Stimulated activated CD8-positive, alpha-beta memory T cell treated with anti-CD3 and anti-CD28 coated beads, Interleukin-15, amount 100 ng/mL, for 4 hours (primary cell): ENCODE measurements around the gene GMDS.
"Not testable (repeated sequence)": the region's sequence is repeated elsewhere in the genome, so short reads cannot be mapped to it uniquely, and the experiment has no call there.

Experiments used
- DNase-seq, 2 donors: peaks; one replicate each; pipeline ENCODE4 v3.0.0-alpha.2; 2020; ENCODE audit warnings: low read depth in 2 of 2

GMDS gene

DNA sequence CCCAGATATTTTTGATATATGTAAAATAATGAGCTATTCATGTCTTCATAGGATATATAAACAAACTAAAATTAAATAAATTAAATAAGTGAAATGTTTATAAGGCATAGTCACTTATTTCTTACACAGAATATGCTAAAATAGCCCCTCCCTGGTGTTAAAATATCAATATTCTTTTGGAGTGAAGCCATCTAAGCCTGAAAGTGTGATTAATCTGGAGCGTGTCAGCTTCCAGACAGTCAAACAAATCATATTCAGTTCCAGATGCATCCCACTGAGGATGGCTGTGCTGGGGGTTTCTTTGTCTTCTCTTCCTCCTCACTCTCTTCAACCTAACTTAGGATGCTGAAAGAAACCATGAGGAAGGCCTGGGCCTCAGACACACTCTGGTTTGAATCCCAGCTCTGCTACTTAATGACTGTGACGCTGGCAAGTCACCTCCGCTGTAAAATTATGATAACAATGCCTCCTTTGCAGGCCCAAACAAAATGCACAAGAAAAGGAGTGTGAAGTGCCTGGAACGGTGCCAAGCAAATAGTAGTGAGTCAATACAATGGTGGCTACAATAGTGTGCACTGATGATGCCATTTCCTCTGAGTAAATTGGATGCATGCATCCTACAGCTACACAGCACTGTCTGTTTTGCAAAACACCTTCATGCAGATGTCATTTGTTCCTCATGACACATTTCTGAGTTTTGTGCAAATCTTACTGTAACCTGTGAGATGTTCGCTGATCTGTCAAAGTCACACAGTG is 474.3 kb downstream of the GMDS start:
- no peak for DNase-seq

DNA sequence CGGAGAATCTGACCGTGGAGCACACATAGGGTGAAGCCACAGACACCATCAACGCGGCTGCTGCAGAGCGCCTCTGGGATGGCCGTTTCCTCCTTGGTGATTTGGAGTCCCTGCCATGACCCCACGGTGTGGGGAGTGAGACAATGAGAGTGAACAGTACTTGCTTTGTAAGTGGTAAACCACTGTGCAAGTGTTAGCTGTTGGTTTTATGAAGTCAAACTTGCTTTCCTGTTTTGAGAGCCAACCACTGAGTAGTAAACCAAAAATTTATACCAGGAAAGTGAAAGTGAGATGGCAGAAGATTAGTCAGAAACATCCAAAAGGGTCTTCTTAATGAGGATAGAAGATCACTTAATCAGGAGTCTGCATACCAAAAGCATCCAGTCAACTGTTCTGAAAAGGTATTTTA is 475.0 kb downstream of the GMDS start:
- peak in 1 of 2 donors; percentile 7 for DNase-seq

DNA sequence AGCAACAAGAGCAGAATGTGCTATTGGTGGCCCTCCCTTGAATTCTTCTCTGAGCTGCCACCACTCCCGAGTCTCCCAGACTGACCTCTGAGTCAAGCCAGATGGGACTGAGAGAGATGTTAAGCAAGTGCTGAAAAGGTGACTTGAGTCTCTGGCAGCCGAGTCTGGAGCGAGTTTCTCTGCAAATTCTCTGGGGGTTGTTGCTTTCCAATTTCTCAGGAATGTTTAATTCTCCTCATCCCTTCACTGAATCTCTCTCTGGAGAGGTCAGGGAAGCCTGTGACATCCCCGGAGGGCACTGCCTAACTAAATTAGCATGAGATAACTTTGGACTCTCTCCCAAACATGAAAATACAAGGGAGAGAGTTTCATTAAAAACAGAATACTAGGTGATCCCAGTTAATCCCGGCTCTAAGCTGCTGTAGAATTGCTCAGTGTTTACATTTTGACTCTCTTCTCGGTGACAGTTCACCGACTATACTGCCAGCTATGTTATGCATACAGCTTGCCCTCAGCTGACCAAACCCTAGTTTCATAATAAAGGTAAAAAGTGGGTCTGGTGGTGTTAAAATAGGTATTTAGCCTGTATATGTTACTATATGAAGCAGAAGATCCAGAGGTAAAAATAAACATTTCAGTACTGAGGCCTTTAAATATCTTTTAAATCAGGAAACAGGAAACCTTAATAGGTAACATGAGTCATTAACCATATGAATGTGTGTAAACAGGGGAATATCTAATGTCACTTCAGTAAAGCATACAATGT is 477.7 kb downstream of the GMDS start:
- DNase-seq = no peak

DNA sequence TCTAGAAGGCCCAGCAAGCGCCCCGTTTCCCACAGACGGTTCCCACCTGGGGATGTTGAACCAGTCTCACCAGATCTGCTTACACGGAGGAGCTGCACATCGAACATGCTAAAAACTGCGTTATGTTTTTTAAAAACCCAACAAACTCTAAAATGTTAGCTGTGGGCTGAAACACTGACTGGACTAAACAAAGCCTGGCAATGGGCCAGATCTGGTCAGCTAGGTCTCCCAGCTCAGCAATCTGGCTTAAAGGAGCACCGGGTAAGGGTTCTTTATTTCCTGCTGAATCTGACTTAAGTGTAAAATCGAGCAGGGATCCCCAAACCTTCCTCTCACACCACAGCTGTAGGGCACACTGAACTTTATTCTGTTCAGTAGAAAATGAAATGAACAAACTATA is 478.8 kb downstream of the GMDS start:
- DNase-seq = no peak

DNA sequence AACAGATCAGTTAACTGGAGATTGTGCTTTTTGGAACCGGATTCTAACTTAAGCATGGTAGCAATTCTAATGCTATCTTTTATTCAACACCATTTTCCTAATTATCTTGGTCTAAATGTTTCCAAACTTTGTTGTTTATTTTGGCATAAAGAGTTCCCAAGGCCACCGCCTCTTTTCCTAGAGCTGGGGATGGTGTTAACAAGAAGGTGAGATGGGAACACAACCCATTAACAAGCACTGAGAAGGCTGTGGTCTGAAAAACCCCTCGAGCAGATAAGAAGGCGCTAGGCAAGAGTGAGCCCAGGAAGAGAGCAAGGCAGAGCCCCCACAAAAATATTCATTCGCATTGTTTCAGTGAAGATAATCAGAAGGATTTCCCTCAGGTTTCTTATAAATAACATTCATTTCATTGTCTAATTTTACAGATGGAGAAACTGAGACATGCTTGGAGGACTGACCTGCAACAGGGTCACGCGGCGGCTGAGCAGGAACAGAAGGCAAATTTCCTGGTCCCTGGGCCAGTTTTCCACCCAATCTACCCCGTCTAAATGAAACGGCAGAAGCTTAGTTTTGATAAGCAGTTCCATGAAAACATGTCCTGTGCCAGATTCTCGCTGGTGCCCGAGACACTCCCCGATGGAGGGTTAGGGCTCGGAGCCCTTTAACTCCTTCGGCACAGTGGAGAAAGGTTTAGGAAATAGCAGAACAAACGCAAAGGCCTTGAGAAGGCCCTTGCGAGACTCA is 480.1 kb downstream of the GMDS start:
- DNase-seq = no peak

DNA sequence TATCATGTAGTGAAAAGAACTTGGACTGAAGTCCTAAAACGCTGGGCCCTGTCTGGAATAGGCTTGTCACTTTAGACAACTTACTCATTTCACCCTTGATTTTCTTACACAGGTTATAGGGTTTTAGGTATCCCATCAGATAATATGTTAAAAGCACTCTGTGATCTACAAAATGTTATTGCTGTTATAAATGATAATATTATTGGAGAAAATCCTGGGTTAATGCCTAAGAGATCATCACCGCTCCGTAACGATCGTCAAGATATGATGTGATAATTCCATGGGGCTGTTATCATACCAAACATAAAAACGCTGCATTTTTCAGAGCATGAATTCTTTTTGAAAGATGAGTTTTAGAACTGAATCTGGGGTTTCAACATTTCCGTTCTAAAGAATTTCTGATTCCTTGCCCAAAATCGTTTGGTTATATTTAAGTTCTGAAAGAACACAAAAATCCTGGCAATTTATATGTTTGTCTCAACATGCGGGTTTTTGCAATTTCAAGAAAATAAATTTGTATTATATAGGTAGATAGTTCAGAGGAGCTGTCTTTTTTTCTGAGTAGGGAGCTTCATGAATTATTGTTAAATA is 480.9 kb downstream of the GMDS start:
- DNase-seq = no peak

DNA sequence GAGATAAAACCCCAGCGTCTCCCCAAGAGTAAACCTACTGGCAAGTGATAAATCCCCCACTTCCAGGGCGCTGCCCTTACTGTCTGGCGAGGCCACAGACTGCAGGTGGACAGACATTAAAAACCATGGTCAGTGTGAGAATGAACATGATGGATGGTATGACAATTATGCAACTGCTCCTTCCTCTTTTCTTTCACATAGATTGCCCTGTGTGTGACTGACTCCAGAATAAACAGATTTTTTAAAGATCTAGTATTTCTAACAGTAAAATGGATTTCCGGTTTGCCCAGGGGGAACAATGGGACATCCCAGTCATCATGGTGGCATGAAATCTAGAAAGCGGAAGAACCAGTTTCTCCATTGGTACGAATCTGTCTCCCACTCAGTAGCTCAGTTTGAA is 482.0 kb downstream of the GMDS start:
- no peak for DNase-seq

DNA sequence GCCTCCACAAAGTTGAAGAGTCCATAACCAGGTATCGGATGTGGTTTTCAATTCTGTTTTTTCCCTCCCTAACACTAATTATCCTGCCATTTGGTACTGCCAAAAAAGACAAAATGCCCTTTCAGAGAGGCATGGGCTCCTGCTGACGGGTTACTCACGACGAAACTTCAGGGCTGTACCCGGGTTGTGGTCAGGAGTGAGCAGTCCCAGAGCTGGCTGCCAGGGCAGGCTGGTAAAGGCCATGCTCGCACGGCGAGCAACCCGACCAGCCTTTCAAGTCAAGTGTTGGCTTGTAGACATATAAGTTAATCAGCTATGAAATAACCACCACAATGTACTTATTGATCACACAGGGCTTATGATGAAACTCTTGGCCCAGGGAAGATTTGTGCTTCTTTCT is 483.2 kb downstream of the GMDS start:
- no peak for DNase-seq

DNA sequence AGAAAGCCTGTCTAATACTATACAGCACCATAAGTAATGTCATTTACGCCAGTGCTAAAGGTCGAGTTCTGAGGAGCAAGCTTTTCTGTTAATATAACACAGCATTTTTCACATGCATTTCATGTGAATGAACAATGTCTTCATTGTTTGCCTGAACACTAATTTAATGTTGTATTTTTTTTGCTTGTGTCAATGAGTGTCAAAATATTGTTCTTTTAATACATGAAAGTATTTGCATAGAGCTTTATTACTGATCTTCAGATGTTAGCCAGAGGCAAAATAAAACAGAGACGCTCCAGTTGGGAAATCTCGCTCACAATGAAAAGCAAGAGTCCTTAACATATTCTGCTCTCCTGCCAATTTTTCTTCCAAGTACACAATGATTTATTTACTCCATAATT is 483.9 kb downstream of the GMDS start:
- no peak for DNase-seq

DNA sequence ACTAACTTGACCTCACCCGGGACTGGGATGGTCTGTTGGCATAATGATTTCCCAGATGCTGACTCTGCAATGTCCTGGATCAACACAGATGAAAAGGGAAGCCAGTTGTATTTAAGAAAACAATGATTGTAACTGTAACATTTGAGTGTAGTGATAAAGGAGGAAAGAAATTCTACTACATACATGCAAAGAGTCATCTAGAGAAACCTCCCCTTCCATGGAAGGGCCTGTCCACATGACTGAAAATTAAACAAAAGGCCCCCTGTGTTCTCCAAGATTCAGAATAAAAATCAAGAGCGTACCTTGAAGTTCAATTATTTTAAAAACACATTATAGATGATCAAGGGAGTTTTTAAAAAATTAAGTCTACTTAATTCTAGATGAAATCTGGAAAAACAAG is 484.5 kb downstream of the GMDS start:
- no peak for DNase-seq

DNA sequence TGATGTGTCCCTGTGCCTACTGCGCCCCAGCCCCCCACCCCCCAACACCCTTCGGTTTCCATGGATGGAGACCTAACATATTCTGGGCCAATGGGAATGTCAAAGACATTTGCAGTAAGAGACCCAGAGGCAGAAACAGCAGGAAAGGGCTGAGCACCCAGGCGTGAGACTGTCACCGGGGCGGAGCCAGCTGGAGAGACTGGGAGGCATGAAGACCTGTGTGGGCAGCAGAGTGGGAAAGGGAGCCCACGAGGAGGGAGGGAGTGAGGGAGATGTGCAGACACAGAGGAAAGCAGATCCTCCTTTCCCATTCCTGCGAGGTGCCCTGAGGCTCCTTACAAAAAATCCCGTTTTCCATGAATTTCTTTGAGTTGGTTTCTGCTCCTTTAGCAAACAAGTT is 485.5 kb downstream of the GMDS start:
- DNase-seq = no peak

DNA sequence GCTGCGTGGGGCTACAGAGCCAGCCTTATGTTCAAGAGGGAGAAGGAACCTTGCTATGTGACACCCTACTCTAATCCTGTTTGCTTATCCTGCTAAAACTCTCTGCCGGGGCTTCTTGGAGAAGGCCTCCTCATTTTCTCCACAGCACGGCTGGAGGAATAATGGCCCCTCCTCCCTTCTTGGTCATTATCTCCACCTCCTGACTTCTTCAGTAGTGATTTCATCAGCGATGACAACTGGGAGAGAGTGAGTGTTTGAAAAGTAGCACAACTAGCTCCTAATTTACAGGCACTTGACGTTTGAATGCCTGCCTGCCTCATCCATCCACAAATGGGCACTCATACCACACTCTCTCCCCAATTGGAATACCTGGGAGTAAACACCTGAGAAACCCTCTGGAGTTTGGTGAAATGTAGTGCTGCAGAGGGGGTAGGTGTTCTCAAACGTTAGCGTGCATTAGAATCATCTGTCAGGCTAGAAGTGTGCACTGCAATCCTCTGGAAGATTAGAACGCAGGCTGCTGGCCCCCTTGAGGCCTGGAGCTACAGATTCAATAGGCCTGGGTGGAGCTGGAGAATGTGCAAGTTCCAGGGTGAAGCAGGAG is 487.2 kb downstream of the GMDS start:
- DNase-seq = no peak

DNA sequence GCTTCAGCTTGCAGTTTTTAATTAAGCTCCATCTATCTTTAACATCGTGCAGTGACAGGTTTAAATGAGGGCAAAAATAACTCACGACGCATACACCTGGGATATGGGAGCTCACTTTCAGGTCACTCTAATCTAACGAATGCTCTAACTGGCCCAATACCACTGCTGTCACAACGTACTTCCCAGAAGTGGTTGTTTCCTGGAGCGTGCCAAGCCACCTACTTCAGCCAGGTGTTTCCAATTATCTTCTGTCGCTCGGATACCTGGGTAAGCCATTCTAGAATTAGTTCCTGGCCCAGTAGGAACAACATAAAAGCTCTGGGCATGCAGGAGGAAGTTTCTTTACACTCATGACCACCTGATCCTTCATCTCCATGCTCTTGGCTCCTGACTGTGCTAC is 488.3 kb downstream of the GMDS start:
- no peak for DNase-seq

DNA sequence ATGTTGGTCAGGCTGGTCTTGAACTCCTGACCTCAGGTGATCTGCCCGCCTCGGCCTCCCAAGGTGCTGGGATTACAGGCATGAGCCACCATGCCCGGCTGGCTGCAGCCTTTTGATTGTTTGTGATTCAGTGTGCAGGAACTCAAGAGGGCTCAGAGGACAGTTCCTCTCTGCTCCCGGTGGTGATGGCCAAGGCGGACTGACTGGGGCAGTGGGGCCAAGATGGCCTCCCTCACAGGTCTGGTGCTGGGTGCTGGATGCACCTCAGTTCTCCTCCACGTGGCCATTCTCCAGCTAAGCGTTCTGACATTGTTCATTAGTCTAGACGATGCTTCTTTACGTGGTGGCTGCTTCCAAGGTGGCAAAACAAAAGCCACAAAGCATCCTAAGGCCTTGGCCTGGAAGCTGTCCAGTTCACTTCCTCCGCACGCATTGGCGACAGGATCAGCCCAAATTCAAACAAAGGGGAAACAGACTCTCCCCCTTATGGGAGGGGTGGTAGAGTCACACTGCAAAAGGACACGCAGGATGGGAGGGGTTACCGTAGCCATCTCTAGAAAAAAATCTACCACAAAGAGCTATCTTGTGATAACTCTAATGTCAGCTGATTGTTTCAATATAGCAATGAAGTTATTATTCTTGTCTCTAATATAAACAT is 488.8 kb downstream of the GMDS start:
- DNase-seq = no peak

DNA sequence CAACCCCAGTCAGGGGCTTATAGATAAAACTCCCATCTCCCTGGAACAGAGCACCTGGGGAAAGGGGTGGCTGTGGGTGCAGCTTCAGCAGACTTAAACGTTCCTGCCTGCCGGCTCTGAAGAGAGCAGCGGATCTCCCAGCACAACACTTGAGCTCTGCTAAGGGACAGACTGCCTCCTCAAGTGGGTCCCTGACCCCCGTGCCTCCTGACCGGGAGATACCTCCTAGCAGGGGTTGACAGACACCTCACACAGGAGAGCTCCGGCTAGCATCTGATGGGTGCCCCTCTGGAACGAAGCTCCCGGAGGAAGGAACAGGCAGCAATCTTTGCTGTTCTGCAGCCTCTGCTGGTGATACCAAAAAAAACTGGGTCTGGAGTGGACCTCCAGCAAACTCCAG is 494.3 kb downstream of the GMDS start:
- not testable (repeated sequence) for DNase-seq

DNA sequence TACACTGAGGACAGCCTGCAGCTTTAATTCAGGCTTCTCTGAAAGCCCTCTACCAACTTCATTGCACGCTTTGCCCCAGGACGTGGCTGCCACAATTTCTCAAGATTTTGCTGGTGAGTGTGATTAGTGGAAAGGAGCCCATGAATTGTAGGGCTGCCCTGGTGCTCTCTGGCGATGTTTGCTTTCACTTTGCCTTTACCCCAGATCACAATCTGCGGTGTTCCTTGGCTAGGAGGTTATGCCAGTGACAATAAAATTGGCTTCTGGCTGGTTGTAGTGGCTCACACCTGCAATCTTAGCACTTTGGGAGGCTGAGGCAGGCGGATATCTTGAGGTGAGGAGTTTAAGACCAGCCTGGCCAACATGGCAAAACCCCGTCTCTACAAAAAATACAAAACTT is 496.4 kb downstream of the GMDS start:
- DNase-seq = no peak

DNA sequence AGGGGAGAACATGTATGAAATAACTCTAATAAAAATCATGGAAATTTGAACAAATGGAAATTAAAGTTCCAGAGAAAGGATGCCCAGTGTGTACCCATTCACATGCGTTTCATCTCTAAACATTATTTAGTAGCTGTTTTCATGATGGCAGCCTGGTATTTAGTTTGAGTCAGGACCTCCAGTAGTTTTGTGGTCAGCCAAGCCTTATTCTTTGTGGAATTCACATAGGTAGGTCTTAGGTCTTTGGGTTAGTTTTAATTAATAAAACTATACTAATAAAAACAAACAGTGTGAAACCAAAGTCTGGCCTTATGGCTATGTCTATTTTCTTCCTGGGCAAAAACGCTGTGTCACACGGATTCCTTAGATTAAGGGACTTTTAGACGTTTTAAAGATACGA is 497.9 kb downstream of the GMDS start:
- no peak for DNase-seq

DNA sequence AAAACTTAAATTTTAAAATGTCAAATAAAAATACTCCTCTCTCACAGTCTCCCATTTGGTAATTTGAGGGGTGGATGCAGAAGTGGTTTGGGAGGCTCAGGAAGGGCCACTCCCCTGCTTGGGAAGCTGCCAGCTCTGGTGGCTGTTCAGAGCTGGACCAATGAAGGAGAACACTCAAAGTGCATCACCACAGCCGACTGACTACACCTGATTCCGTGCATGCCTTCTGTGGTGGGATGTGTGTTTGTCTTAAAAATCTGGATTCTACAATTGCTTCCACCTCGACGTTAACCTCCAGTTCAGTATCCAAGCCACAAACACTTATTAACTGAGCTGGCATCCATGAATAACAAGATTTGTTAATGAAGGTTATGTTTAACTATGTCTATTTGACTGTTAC is 498.4 kb downstream of the GMDS start:
- no peak for DNase-seq

DNA sequence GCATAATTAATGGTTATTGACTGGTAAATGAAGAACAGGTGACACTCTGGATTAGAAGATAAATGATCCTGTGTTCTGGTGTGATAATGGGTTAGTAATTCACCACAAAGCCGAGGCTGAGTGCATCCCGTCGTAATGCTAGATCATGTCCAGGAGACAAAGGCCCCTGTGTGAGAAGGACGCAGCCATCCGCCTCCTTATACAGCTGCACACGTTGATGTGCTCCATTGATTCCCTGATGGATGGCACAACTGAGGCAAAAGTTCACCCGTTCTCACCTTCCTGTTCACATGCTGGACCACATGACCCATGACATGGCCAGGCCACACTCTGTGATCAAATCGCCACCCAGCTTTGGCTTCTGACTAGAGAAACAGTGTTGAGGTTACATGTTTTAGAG is 499.6 kb downstream of the GMDS start:
- no peak for DNase-seq

DNA sequence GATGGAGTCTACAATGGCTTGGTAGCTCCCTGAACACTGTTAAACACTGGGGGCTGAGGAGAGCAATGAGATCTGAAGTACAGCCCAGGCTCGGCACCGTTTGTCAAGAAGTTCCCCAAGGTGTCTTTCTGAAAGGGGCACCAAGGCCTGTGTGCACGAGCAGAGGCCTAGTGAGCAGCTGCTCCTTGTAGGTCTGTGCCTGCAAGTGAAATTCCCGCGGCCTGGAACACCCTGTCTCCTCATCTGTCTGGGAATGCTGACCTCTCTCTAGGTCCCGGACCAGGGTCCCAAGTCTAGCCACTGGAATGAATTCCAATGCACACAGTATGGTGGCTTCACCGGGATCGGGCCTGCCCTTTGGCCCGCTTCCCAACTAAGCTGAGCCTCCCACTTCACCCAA is 500.9 kb downstream of the GMDS start:
- no peak for DNase-seq

DNA sequence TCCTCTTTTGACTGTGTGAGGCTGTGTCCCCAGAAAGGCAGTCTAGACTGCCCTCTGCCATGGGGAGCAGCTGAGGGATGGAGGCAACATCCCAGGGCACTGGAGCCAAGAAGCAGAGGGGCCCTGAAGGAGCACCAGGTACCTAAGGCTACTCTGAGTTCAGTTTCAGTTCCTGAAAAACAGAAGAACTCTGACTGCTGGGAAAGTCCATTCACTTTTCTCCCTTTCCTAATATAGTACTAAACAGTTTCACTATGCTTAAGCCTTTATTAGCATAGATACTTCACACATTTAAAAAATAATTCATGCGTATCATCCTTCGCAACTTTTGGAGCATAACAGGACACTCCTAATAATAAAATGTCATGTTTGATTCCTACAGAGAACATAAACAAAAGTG is 505.7 kb downstream of the GMDS start:
- no peak for DNase-seq
